Right ventricle myocardium superior (tissue), 1 donor: Measurements from ENCODE around the gene ALPK3. TPM values are rescaled to one million over a fixed set of nuclear protein-coding genes. Genes with fewer than 3 reads are reported as not detected.

ENCODE experiments used
- ATAC-seq: fragments of 200-7000 bp; cut with Tn5 transposase; one replicate; pipeline ENCODE4 v1.9.1; 2020; ENCODE audit warnings: mild to moderate bottlenecking; ENCODE audit not compliant: poor library complexity
- DNase-seq: peaks from one replicate; pipeline ENCODE4 v3.0.0-alpha.2; 2020
- intact Hi-C: fragments of 100-400 bp; cut with DNase I; formaldehyde crosslinking; loops from one replicate; pipeline ENCODE4 v1.11.2; 2022
- total RNA-seq: library from RNA; stranded (reverse); fragmentation: NEBNext Ultra II Directional; extraction: Animal tissue kit (Norgen Biotek cat#: 25700); gene quantifications from one replicate; pipeline ENCODE4 v1.2.1, GENCODE V29; 2021
- donor health status: DM: no; HTN: yes; CAD: no; lungs with severe emphysema.

Gene ALPK3
- total RNA-seq, 1 donor from 2014 or later: 114 TPM

DNA sequence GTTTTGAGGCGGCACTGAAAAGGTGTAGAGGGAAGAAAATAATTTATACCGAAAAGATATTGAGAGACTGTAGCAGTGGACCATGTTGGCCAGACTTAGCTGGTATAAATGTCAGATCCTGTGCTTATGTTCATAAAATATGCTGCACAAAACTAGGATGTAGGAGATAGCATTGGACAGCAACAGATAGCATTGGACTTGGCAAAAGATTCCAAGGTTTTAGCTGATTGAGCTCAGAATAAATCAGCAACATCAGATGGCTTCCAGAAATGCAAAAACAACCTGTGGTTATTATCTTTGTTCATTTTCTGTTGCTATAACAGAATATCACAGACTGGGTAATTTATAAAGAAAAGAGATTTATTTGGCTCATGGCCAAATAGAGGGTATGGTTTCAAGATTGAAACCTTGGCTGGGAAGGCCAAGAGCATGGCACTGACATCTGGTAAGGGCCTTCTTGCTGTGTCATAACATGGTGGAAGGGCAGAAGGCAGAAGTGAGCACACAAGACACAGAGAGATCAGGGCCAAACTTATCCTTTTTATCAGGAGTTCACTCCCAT is 102.0 kb downstream of the ALPK3 start:
- ATAC-seq (no peak), DNase-seq (no peak)
- intact Hi-C loops: no loop called here

DNA sequence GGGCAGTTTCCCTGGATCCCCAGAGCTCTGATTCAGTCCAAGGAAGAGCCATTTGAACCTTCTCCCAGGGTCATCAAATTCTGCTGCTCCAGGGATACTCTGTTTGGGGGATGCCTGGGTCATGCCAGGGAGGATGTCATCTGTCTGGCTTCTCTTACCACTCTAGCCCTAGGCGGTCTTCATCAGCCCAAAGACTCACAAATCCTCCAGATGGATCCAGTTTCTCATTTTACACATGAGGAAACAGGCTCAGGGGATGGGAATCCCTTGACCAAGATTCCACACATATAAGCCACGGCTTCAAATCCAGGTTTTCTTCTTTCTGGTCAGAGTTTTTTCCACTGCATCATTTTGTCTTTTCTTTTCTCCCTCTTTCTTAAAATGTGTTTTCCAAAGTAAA is 104.0 kb downstream of the ALPK3 start:
- no peak for ATAC-seq
- no peak for DNase-seq
- intact Hi-C loops: no loop called here

DNA sequence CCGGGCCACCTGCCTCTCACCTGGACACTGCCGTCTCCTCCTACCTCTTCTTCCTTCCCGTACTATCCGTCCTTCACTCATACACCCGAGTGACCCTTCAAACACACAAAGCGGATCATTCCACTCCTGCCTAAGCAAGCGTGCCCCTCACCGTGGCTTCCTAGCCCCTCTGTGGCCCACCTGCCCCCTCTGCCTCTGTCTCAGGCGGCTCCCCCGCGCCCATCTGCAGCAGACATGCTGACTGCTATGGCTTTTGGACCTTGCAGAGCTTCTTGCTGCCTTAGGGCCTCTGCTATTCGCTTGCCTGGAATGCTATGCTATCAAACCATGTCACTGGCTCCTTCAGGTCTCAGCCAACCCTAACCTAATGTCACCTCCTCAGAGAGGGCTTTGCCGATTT is 105.4 kb downstream of the ALPK3 start:
- DNase-seq (no peak), ATAC-seq (no peak)
- intact Hi-C loops: no loop called here

Other genes starting within 250 kb of the ALPK3 start
- gene ZSCAN2, start 216.3 kb upstream of the ALPK3 start, total RNA-seq: 6.2 TPM
- gene WDR73, start 163.1 kb upstream of the ALPK3 start, total RNA-seq: 13.7 TPM
- gene NMB, start 159.2 kb upstream of the ALPK3 start, total RNA-seq: 1.9 TPM
- gene SEC11A, start 101.2 kb upstream of the ALPK3 start, total RNA-seq: 82.5 TPM
- 16.3 TPM for gene ZNF592, start 68.8 kb upstream of the ALPK3 start, total RNA-seq
- gene SLC28A1, start 67.3 kb downstream of the ALPK3 start, total RNA-seq: 0.46 TPM
- 13.5 TPM for gene PDE8A, start 164.5 kb downstream of the ALPK3 start, total RNA-seq